Activated T-cell treated with anti-CD3 and anti-CD28 coated beads for 1 hour (primary cell): Measurements from ENCODE around the gene PDS5B.
A peak's percentile ranks its signal among the peaks of the same experiment; 100 is the strongest.
"Not testable (repeated sequence)": the region's sequence is repeated elsewhere in the genome, so short reads cannot be mapped to it uniquely, and the experiment has no call there.

Source experiments
- DNase-seq: peaks from one replicate; pipeline ENCODE4 v3.0.0-alpha.2; 2020; ENCODE audit warnings: low read depth

The PDS5B gene, protein sequence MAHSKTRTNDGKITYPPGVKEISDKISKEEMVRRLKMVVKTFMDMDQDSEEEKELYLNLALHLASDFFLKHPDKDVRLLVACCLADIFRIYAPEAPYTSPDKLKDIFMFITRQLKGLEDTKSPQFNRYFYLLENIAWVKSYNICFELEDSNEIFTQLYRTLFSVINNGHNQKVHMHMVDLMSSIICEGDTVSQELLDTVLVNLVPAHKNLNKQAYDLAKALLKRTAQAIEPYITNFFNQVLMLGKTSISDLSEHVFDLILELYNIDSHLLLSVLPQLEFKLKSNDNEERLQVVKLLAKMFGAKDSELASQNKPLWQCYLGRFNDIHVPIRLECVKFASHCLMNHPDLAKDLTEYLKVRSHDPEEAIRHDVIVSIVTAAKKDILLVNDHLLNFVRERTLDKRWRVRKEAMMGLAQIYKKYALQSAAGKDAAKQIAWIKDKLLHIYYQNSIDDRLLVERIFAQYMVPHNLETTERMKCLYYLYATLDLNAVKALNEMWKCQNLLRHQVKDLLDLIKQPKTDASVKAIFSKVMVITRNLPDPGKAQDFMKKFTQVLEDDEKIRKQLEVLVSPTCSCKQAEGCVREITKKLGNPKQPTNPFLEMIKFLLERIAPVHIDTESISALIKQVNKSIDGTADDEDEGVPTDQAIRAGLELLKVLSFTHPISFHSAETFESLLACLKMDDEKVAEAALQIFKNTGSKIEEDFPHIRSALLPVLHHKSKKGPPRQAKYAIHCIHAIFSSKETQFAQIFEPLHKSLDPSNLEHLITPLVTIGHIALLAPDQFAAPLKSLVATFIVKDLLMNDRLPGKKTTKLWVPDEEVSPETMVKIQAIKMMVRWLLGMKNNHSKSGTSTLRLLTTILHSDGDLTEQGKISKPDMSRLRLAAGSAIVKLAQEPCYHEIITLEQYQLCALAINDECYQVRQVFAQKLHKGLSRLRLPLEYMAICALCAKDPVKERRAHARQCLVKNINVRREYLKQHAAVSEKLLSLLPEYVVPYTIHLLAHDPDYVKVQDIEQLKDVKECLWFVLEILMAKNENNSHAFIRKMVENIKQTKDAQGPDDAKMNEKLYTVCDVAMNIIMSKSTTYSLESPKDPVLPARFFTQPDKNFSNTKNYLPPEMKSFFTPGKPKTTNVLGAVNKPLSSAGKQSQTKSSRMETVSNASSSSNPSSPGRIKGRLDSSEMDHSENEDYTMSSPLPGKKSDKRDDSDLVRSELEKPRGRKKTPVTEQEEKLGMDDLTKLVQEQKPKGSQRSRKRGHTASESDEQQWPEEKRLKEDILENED (N-terminal part only)

DNA sequence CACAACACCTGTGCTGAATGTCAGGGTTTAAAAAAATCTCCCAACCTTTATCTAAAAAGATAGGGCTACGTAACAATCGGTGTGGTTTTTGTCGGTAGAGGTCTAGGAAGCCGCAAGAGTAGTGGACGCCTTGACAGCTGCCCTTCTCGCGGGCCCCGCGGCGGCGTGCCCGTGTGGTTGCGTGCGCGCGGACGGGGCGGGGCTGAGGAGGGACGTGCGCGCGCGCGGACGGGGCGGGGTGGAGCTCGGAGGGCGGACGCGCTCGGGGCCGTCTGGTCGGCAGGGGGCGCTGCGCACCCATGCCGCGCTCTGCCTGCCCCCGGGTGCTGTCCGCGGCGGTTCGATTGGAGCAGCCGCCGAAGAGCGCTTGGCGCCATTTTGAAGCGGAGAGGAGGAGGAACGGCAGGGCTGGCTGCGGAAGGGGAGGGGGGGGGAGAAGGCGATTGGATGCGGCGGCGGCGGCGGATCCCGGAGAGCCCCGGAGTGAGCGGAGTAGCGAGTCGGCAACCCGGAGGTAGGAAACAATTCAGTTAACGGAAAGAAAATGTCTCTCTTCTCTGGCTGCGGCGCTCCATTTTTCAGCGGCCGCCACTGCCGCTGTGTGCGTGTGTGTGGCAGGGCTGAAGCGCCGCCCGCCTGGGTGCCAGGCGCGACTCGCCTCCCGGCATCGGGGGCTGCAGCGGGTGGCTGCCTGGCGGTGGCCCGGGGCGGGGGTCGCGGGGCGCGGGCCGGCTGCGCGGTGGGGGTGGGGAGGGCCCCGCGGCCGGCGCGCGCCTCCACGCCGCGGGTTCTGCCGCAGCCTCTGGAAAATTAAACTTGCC lies at the start of gene PDS5B:
TSS of gene PDS5B (plus strand) at position 373 of the 821 bp plus-strand sequence. CDS start 62,321 bp downstream, outside the sequence.
- peak; percentile 95 for DNase-seq

DNA sequence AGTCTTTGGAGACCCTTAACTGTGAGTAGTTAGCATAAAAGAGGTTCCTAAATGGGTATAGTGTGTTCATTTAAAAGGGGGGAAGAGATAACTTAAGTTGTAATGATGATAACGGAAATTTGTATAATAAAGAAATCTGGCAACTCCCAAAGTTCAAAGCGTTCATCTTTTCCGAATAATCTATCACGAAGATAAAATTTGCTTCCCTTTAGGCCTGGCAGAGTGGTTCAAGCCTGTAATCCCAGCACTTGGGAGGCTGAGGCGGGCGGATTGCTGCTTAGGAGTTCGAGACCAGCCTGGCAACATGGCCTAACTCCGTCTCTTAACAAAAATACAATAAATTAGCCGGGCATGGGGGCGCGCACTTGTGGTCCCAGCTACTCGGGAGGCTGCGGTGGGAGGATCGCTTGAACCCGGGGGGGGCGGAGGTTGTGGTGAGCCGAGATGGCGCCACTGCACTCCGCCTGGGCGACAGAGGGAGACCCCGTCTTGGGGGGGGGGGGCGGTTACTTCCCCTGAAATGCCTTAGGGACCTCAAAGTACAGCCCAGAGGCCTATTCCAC lies 48.6 kb upstream of the PDS5B start:
- DNase-seq = peak; percentile 19

GRCh38 chr13:32538143-32538620 lies 48.1 kb upstream of the PDS5B start:
- DNase-seq = no peak

DNA sequence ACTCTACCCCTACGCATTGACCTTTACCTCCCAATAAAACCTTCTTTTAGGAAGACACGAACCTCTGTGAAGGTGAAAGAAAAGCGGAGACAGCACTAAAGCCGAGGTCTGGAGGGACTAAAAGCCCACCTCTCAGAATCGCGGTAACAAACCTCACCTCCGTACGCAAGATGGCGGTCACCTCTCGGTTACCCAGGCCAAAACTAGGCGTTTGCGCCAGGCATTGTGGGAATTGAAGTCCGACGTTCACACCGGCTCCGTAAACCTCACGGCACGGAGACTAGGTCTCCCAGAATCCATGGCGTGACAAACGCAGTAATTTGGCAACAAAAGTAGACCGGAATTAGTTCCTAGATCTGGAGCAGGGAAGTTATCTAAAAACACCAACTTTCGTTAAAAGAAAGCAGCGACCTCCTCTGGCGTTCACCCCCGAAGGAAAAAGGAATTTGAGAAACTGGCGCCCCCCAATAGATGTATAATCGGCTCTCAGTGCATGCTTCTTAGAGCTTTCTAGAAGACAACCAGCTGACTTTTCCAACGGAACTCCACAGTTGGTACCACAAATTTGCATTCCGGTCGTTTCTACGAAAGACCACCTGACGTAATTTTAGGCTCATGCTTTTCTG lies 47.5 kb upstream of the PDS5B start, which contains the start of gene N4BP2L2:
TSS of gene N4BP2L2 (minus strand) at position 175 of the 626 bp plus-strand sequence. CDS start 1,768 bp downstream, outside the sequence.
- DNase-seq = peak; percentile 76

GRCh38 chr13:32542221-32542620 lies 44.0 kb upstream of the PDS5B start:
- DNase-seq = no peak

GRCh38 chr13:32545083-32545482 lies 41.2 kb upstream of the PDS5B start:
- no peak for DNase-seq

DNA sequence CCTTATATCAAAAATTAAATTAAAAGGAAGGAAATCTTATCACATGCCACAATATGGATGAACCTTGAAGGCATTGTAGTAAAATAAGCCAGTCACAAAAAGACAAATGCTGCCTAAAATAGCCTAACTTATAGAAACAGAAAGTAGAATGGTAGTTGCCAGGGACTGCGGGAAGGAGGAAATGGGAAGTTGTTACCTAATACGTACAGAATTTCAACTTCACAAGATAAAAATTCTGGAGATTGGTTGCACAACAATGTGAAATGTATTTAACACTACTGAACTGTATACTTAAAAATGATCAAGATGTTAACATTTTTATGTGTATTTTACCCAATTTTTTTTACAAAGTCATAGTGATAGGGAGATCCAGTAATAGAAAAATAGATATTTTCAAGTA lies 37.4 kb upstream of the PDS5B start:
- DNase-seq = no peak

GRCh38 chr13:32549788-32550187 lies 36.5 kb upstream of the PDS5B start:
- no peak for DNase-seq

- DNase-seq = no peak
Measured at GRCh38 chr13:32553720-32554119, 32.5 kb upstream of the PDS5B start.

DNA sequence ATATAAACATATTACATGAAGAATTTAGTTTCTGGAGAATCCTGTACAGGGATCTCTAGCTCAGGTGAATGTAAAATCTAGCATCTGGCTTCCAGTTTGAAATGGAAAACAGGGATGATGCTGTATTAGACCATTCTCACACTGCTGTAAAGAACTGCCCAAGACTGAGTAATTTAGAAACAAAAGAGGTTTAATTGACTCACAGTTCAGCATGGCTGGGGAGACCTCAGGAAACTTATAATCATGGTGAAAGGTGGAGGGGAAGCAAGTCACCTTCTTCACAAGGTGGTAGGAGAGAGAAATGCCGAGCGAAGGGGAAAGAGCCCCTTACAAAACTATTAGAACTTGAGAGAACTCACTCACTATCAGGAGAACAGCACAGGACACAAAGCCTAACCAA lies 30.6 kb upstream of the PDS5B start:
- no peak for DNase-seq

GRCh38 chr13:32560842-32561241 lies 25.4 kb upstream of the PDS5B start:
- not testable (repeated sequence) for DNase-seq

DNA sequence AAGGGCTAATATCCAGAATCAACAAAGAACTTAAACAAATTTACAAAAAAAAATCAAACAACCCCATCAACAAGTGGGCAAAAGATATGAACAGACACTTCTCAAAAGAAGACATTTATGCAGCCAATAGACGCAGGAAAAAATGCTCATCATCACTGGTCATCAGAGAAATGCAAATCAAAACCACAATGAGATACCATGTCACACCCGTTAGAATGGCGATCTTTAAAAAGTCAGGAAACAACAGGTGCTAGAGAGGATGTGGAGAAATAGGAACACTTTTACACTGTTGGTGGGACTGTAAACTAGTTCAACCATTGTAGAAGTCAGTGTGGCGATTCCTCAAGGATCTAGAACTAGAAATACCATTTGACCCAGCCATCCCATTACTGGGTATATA lies 10.6 kb upstream of the PDS5B start:
- DNase-seq = not testable (repeated sequence)

DNA sequence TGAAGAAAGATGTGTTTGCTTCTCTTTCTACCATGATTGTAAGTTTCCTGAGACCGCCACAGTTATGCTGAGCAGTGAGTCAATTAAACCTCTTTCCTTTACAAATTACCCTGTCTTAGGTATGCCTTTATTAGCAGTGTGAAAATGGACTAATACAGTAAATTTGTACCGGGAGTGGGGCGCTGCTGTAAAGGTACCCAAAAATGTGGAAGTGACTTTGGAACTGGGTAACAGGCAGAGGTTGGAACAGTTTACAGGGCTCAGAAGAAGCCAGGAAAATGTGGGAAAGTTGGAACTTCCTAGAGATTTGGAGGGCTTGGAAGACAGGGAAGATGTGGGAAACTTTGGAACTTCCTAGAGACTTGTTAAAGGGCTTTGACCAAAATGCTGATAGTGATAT lies 9.2 kb upstream of the PDS5B start:
- DNase-seq = no peak

DNA sequence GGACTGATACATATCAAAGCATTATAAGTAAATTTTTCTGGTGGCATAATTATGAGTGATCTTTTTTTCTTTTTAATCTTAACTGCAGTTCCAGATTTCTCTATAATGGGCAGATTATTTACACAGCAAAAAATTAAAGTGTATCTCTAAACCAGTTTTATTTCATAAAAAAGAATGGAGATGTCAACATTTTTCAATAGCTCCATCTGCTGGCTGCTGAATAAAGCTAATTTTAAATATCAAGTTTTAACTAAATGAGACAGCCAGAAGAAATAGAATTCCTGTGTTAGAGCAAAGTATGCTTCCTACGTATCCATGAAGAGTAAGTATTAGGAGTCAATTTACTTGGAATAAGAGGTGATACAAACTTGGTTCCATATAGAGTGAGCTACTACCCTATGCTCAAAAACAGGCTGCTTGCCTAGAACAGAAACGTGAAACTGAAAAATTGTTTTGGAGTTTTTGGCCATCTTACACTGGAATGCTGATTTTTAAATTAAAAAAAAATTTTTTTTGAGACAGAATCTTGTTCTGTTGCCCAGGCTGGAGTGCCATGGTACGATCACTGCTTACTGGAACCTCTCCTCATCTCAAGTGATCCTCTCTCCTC lies 5.0 kb upstream of the PDS5B start:
- DNase-seq = no peak

- DNase-seq = no peak
Measured at GRCh38 chr13:32582281-32582680, 4.0 kb upstream of the PDS5B start.

GRCh38 chr13:32582991-32583390 lies 3.3 kb upstream of the PDS5B start:
- no peak for DNase-seq

- DNase-seq = no peak
Measured at GRCh38 chr13:32585550-32586079, 637 bp upstream of the PDS5B start.

DNA sequence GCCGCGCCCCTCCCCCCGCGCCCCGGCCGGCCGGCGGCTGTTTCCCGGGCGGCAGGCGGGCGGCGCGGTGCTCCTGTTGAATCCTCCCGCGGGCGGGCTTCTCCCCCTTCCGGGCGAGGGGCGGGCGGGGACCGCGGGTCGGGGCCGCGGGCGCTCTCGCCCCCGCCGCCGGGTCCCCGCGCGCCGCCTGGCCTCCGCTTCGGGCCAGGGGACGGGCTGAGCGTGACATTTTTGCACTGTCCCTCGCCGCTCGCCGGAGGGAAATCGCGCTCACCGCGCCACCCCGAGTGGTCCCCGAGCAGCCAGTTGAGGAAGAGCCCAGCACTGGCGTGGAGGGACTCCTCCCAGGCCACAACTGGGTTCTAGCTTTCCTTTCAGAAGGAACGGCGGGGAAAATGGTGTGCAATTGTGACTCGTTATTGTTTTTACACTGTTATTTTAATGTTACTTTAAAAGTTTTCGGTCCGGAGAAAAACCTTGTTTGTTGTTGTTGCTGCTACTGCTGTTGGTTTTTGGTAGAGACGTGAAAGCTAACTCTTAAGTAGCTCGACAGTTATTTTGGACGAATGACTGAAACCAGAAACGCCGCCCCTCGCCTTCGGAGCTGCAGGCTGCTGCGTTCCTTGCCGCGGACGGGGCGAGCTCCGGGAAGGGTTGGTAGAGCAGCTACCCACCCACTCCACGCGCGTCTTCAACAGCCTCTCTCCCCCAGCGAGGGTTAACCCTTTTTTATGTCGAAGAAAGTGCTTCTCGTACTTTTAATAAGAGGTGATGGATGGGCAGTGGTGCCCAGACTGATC lies 959 bp downstream of the PDS5B start:
- DNase-seq = peak; percentile 44

GRCh38 chr13:32587811-32588170 lies 1.5 kb downstream of the PDS5B start:
- no peak for DNase-seq
